ES-I3 (cell line): Measurements from ENCODE around the gene FRMD4B.

ENCODE experiments used
- H3K36me3 ChIP-seq: 2 replicates; pipeline ENCODE4 v1.6.1; 2013; ENCODE audit warnings: mild to moderate bottlenecking, low read length, control low read depth, moderate library complexity; ENCODE audit not compliant: insufficient read depth
- H3K4me1 ChIP-seq: 2 replicates; pipeline ENCODE4 v1.6.1; 2013; ENCODE audit warnings: mild to moderate bottlenecking, control low read depth, low read length; ENCODE audit not compliant: insufficient read depth
- H3K9ac ChIP-seq: 2 replicates; pipeline ENCODE4 v1.6.1; 2013; ENCODE audit warnings: low read depth, mild to moderate bottlenecking, low read length, moderate library complexity
- H3K9me3 ChIP-seq: 2 replicates; pipeline ENCODE4 v1.6.1; 2013; ENCODE audit warnings: mild to moderate bottlenecking, low read length, moderate library complexity; ENCODE audit not compliant: control insufficient read depth, insufficient read depth

FRMD4B gene

GRCh38 chr3:69306239-69307185 is 79.4 kb downstream of the FRMD4B start:
- no peaks in the 10 kb centered on the region for H3K9me3 ChIP-seq

GRCh38 chr3:69305011-69305410 is 80.9 kb downstream of the FRMD4B start:
- Histone ChIP-seq H3K4me1 (no peaks in the 10 kb centered on the region), H3K36me3 (no peaks in the 10 kb centered on the region), H3K9ac (no peak overlapping the region), H3K9me3 (no peaks in the 10 kb centered on the region)

More at GRCh38 chr3:69306239-69307185, 79.4 kb downstream of the FRMD4B start:
- H3K9ac ChIP-seq: no peak overlapping the region
- no peaks in the 10 kb centered on the region for H3K4me1 ChIP-seq
- no peaks in the 10 kb centered on the region for H3K36me3 ChIP-seq

- no peaks in the 10 kb centered on the region for H3K36me3 ChIP-seq
- H3K9me3 ChIP-seq: no peaks in the 10 kb centered on the region
- H3K9ac ChIP-seq: no peak overlapping the region
- H3K4me1 ChIP-seq: no peaks in the 10 kb centered on the region
Measured at GRCh38 chr3:69304396-69304795, 81.5 kb downstream of the FRMD4B start.

- no peak overlapping the region for H3K9ac ChIP-seq
- no peaks in the 10 kb centered on the region for H3K36me3 ChIP-seq
- no peaks in the 10 kb centered on the region for H3K9me3 ChIP-seq
- no peaks in the 10 kb centered on the region for H3K4me1 ChIP-seq
Measured at GRCh38 chr3:69300296-69300695, 85.6 kb downstream of the FRMD4B start.

- Histone ChIP-seq H3K36me3 (no peaks in the 10 kb centered on the region), H3K9me3 (no peaks in the 10 kb centered on the region), H3K4me1 (no peaks in the 10 kb centered on the region), H3K9ac (no peak overlapping the region)
Measured at GRCh38 chr3:69299344-69299743, 86.5 kb downstream of the FRMD4B start.

- H3K9me3 ChIP-seq: no peaks in the 10 kb centered on the region
- peaks cover 2% of the 10 kb centered on the region; the same call in 1 of the 2 replicates for H3K4me1 ChIP-seq
- no peak overlapping the region for H3K9ac ChIP-seq
- H3K36me3 ChIP-seq: no peaks in the 10 kb centered on the region
Measured at GRCh38 chr3:69297501-69297900, 88.4 kb downstream of the FRMD4B start.

- Histone ChIP-seq H3K9ac (no peak overlapping the region), H3K4me1 (peaks cover 5% of the 10 kb centered on the region; the same call in 1 of the 2 replicates), H3K36me3 (no peaks in the 10 kb centered on the region), H3K9me3 (no peaks in the 10 kb centered on the region)
Measured at GRCh38 chr3:69296995-69297394, 88.9 kb downstream of the FRMD4B start.

- Histone ChIP-seq H3K9ac (no peak overlapping the region), H3K4me1 (peaks cover 17% of the 10 kb centered on the region), H3K36me3 (no peaks in the 10 kb centered on the region)
Measured at GRCh38 chr3:69294014-69294766, 91.7 kb downstream of the FRMD4B start.

GRCh38 chr3:69292959-69293574 is 92.8 kb downstream of the FRMD4B start:
- H3K36me3 ChIP-seq: no peaks in the 10 kb centered on the region
- H3K9me3 ChIP-seq: no peaks in the 10 kb centered on the region
- H3K9ac ChIP-seq: no peak overlapping the region
- peaks cover 25% of the 10 kb centered on the region for H3K4me1 ChIP-seq

More at GRCh38 chr3:69294014-69294766, 91.7 kb downstream of the FRMD4B start:
- H3K9me3 ChIP-seq: no peaks in the 10 kb centered on the region

- Histone ChIP-seq H3K9me3 (no peaks in the 10 kb centered on the region), H3K4me1 (peaks cover 33% of the 10 kb centered on the region), H3K36me3 (no peaks in the 10 kb centered on the region), H3K9ac (no peak overlapping the region)
Measured at GRCh38 chr3:69292185-69292584, 93.7 kb downstream of the FRMD4B start.

- Histone ChIP-seq H3K36me3 (no peaks in the 10 kb centered on the region), H3K9me3 (no peaks in the 10 kb centered on the region), H3K4me1 (peaks cover 33% of the 10 kb centered on the region), H3K9ac (no peak overlapping the region)
Measured at GRCh38 chr3:69290430-69290829, 95.5 kb downstream of the FRMD4B start.

- Histone ChIP-seq H3K36me3 (no peaks in the 10 kb centered on the region), H3K9ac (no peak overlapping the region), H3K9me3 (no peaks in the 10 kb centered on the region), H3K4me1 (peaks cover 33% of the 10 kb centered on the region)
Measured at GRCh38 chr3:69290006-69290405, 95.9 kb downstream of the FRMD4B start.

GRCh38 chr3:69288161-69288895 is 97.6 kb downstream of the FRMD4B start:
- Histone ChIP-seq H3K36me3 (no peaks in the 10 kb centered on the region), H3K9ac (peak overlapping the region; percentile 7; the same call in 1 of the 2 replicates), H3K4me1 (peaks cover 33% of the 10 kb centered on the region), H3K9me3 (no peaks in the 10 kb centered on the region)
